Brain microvascular endothelial cell (primary cell): ENCODE data around the gene STC2.
"Not testable (repeated sequence)": the region's sequence is repeated elsewhere in the genome, so short reads cannot be mapped to it uniquely, and the experiment has no call there.

Experiments
- DNase-seq: peaks from one replicate; pipeline ENCODE4 v3.0.0-alpha.2; 2020
- H3K27ac ChIP-seq: fragments of 250-450 bp; sonication (Bioruptor Pico); 2 replicates; pipeline ENCODE4 v1.5.1; 2020; ENCODE audit warnings: mild to moderate bottlenecking, moderate library complexity
- H3K27me3 ChIP-seq: fragments of 250-450 bp; sonication (Bioruptor Pico); replicated peaks from 2 replicates; pipeline ENCODE4 v1.5.1; 2020; ENCODE audit warnings: mild to moderate bottlenecking
- H3K36me3 ChIP-seq: fragments of 250-450 bp; sonication (Bioruptor Pico); replicated peaks from 2 replicates; pipeline ENCODE4 v1.5.1; 2020; ENCODE audit warnings: mild to moderate bottlenecking
- H3K4me3 ChIP-seq: 2 replicates; pipeline ENCODE4 v1.5.1; 2011; ENCODE audit warnings: low read depth, mild to moderate bottlenecking, control low read depth, low read length, moderate library complexity
- CTCF ChIP-seq: IDR thresholded peaks from 2 replicates; pipeline ENCODE4 v1.5.1; 2011; ENCODE audit warnings: low read depth, mild to moderate bottlenecking, moderate library complexity, low read length, control low read depth, inconsistent platforms; ENCODE audit errors: missing control alignments
- in situ Hi-C: cut with HindIII; loops from 2 replicates; pipeline ENCODE4 v1.10.0; 2017; ENCODE audit warnings: low sequenced_read_pairs, low pct_ligation_motif_present

The STC2 gene

GRCh38 chr5:173290477-173291131 is 37.6 kb downstream of the STC2 start:
- TF ChIP-seq CTCF = no peak
- in situ Hi-C loops = no loop called here
- Histone ChIP-seq H3K27me3 (peaks cover 1% of the 10 kb centered on the region), H3K27ac (no peak overlapping the region), H3K4me3 (no peak overlapping the region), H3K36me3 (no peaks in the 10 kb centered on the region)
- DNase-seq = no peak

- no peak overlapping the region for H3K4me3 ChIP-seq
- H3K27ac ChIP-seq = no peak overlapping the region
- in situ Hi-C loops = no loop called here
- H3K27me3 ChIP-seq = peaks cover 1% of the 10 kb centered on the region
- no peak for TF ChIP-seq CTCF
- H3K36me3 ChIP-seq = no peaks in the 10 kb centered on the region
- no peak for DNase-seq
Measured at GRCh38 chr5:173289372-173289771, 38.8 kb downstream of the STC2 start.

DNA sequence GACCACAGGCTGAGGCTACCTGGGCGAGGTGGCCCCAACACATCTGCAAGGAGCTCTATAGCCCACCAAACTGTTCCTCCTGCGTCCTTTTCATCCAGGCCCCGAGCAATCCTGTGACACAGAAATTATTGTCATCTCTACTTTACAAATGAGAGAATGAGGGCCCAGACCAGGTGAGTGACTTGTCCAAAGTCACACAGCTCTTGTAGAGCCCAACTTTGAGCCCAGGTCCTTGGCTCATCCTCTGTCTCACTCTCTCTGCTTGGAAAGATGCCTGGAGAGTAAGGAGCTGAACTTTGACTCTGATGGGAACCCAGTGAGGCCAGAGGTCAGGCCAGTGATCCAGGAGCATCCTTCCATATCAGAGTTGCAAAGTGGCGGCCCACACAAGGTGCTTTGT is 39.6 kb downstream of the STC2 start:
- no peak for DNase-seq
- peaks cover 1% of the 10 kb centered on the region for H3K27me3 ChIP-seq
- no peaks in the 10 kb centered on the region for H3K36me3 ChIP-seq
- TF ChIP-seq CTCF = no peak
- no peak overlapping the region for H3K27ac ChIP-seq
- no peak overlapping the region for H3K4me3 ChIP-seq
- in situ Hi-C loops = no loop called here

- TF ChIP-seq CTCF = no peak
- no peak for DNase-seq
- Histone ChIP-seq H3K4me3 (no peak overlapping the region), H3K27me3 (peaks cover 1% of the 10 kb centered on the region), H3K27ac (no peak overlapping the region), H3K36me3 (no peaks in the 10 kb centered on the region)
- in situ Hi-C loops = no loop called here
Measured at GRCh38 chr5:173287086-173287485, 41.1 kb downstream of the STC2 start.

DNA sequence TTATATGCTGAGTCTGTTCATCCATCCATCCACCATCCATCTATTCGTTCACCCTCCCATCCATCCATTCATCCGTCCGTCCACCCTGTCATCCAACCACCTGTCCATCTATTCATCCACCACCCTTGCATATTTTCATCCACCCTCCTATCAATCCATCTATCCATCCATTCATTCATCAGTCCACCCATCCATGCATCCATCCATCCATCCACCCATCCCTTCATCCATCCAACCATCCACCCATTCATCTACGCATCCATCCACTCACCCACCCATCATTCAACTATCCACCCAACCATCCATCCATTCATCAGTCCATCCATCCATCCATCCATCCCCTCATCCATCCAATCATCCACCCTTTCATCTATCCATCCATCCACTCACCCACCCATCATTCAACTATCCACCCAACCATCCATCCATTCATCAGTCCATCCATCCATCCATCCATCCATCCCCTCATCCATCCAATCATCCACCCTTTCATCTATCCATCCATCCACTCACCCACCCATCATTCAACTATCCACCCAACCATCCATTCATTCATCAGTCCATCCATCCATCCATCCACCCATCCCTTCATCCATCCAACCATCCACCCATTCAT is 43.8 kb downstream of the STC2 start:
- H3K4me3 ChIP-seq, H3K36me3 ChIP-seq, in situ Hi-C loops, H3K27ac ChIP-seq, H3K27me3 ChIP-seq, DNase-seq: not testable (repeated sequence)

DNA sequence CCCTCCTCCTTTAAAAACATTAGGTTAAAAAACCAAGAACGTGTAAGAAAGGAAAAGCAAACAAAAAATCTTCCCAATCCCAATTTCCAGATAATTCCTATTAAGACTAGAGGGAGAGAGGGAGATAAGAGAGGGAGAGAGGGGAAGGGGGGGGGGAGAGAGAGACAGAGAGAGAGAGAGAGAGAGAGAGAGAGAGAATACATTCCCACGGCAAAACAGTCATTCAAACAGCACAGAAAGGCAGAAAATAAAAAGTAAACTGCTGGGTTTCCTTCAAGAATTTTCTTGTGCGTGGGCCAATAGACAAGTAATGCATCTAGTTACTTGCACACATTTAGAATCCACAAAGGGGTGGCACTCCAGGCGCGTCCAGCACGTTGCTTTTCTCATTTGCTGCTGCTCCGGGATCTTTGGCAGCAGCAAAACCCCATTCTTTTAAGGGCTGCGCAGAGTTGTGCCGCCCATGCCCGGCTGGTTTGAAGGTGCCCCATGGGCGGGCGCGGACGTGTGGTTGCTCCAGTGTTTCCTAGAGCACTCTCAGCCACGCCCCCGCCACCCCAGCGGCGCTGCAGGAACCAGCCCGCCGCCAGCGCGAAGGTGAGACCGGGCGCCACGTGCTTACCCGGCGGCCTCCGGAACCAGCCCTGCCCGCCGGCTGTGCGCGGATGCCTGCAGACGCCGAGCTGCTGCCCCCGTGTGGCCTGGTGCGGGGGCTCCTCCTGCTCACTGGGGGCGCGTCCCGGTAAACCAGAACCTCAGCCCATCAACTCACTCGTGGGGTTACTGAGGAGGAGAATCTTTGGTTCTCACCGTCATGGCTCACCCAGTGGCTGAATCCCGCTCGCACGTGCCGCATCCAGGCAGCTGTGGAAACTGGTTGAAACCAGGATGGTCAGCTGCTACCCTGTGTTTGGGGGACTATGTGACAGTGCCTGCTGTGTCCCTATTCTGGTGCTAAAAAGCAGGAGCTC is 44.6 kb downstream of the STC2 start:
- no peak overlapping the region for H3K27ac ChIP-seq
- peak; percentile 76 for TF ChIP-seq CTCF
- peak overlapping the region; percentile 30 for H3K4me3 ChIP-seq
- H3K36me3 ChIP-seq = no peaks in the 10 kb centered on the region
- H3K27me3 ChIP-seq = peaks cover 1% of the 10 kb centered on the region
- peak; percentile 36 for DNase-seq
- in situ Hi-C loops = no loop called here
